ENCODE data around the gene ADAMTSL1.

The ADAMTSL1 gene

GRCh38 chr9:18487611-18488010 is 13.7 kb downstream of the ADAMTSL1 start:
- Histone ChIP-seq H3K4me3 (IDR thresholded peaks at IDR 0.05; ENCODE audit: insufficient read depth, low read depth, low read length) (no peak overlapping the region), H2AFZ (ENCODE audit: low read depth) (no peak overlapping the region), H3K4me2 (no peak overlapping the region), H4K20me1 (ENCODE audit: insufficient read depth) (no peaks in the 10 kb centered on the region), H3K9ac (no peak overlapping the region), H3K36me3 (ENCODE audit: insufficient read depth) (no peaks in the 10 kb centered on the region), H3K4me1 (ENCODE audit: low read depth, poor library complexity, severe bottlenecking) (no peaks in the 10 kb centered on the region), H3K79me2 (ENCODE audit: insufficient read depth, low read depth) (no peaks in the 10 kb centered on the region), H3K27ac (no peak overlapping the region), H3K27me3 (ENCODE audit: insufficient read depth, low read depth) (no peaks in the 10 kb centered on the region)
- no peak for TF ChIP-seq CTCF (conservative IDR thresholded peaks at IDR 0.05; ENCODE audit: low read depth, low read length)

- no peaks in the 10 kb centered on the region for H3K79me2 ChIP-seq (ENCODE audit: insufficient read depth, low read depth)
- H3K4me3 ChIP-seq (IDR thresholded peaks at IDR 0.05; ENCODE audit: insufficient read depth, low read depth, low read length) = no peak overlapping the region
- no peak overlapping the region for H3K9ac ChIP-seq
These were observed 14.9 kb downstream of the ADAMTSL1 start for GRCh38 chr9:18488886-18489285.

GRCh38 chr9:18489861-18490260 is 15.9 kb downstream of the ADAMTSL1 start:
- H3K4me3 ChIP-seq (IDR thresholded peaks at IDR 0.05; ENCODE audit: insufficient read depth, low read depth, low read length) = no peak overlapping the region
- H3K4me2 ChIP-seq = no peak overlapping the region
- H2AFZ ChIP-seq (ENCODE audit: low read depth) = no peak overlapping the region
- no peaks in the 10 kb centered on the region for H3K36me3 ChIP-seq (ENCODE audit: insufficient read depth)
- TF ChIP-seq CTCF (conservative IDR thresholded peaks at IDR 0.05; ENCODE audit: low read depth, low read length) = no peak
- H4K20me1 ChIP-seq (ENCODE audit: insufficient read depth) = no peaks in the 10 kb centered on the region
- no peaks in the 10 kb centered on the region for H3K4me1 ChIP-seq (ENCODE audit: low read depth, poor library complexity, severe bottlenecking)
- no peak overlapping the region for H3K9ac ChIP-seq
- no peaks in the 10 kb centered on the region for H3K79me2 ChIP-seq (ENCODE audit: insufficient read depth, low read depth)
- no peak overlapping the region for H3K27ac ChIP-seq
- no peaks in the 10 kb centered on the region for H3K27me3 ChIP-seq (ENCODE audit: insufficient read depth, low read depth)

More at GRCh38 chr9:18488886-18489285, 14.9 kb downstream of the ADAMTSL1 start:
- no peak overlapping the region for H3K4me2 ChIP-seq
- H4K20me1 ChIP-seq (ENCODE audit: insufficient read depth) = no peaks in the 10 kb centered on the region
- no peaks in the 10 kb centered on the region for H3K36me3 ChIP-seq (ENCODE audit: insufficient read depth)
- no peaks in the 10 kb centered on the region for H3K27me3 ChIP-seq (ENCODE audit: insufficient read depth, low read depth)
- no peak overlapping the region for H3K27ac ChIP-seq
- TF ChIP-seq CTCF (conservative IDR thresholded peaks at IDR 0.05; ENCODE audit: low read depth, low read length) = no peak
- H2AFZ ChIP-seq (ENCODE audit: low read depth) = no peak overlapping the region
- no peaks in the 10 kb centered on the region for H3K4me1 ChIP-seq (ENCODE audit: low read depth, poor library complexity, severe bottlenecking)

DNA sequence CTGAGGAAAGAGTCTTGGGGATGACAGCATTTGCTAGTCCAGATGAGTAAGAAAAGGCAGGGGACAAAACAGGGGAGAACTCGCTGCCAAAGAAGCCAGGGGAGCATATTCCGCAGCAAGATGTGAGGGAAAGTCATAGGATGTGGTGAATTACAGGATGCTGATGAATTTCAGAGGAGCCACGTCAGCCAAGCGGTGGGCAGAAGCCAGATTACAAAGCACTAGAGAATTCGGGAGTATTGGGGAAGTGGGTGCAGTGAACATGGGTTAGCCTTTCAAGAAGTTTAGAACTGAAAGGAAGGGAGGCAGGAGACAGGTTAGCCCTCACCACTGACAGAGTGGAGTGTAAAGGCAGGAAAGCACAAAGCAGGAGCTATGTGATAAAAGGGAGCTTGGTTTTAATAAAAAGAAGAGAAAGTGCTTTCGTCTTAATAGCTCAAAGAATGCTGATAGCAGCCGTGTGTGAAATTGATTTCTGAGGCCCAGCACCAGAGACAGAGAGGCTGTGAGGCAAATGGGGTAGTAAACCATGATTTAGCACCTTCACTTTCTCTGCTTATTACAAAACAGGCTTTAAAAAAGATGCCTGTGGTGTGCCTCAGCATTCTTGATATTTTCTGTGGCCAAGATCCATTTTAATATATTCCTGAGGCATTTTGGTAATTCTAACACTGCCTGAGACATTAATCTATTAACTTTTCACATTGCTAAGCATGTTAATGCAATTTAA is 16.9 kb downstream of the ADAMTSL1 start:
- Histone ChIP-seq H3K36me3 (ENCODE audit: insufficient read depth) (no peaks in the 10 kb centered on the region), H3K27me3 (ENCODE audit: insufficient read depth, low read depth) (no peaks in the 10 kb centered on the region), H3K27ac (no peak overlapping the region), H2AFZ (ENCODE audit: low read depth) (no peak overlapping the region), H3K4me1 (ENCODE audit: low read depth, poor library complexity, severe bottlenecking) (no peaks in the 10 kb centered on the region), H3K4me3 (IDR thresholded peaks at IDR 0.05; ENCODE audit: insufficient read depth, low read depth, low read length) (no peak overlapping the region), H3K79me2 (ENCODE audit: insufficient read depth, low read depth) (no peaks in the 10 kb centered on the region), H4K20me1 (ENCODE audit: insufficient read depth) (no peaks in the 10 kb centered on the region), H3K9ac (no peak overlapping the region), H3K4me2 (no peak overlapping the region)
- TF ChIP-seq CTCF (conservative IDR thresholded peaks at IDR 0.05; ENCODE audit: low read depth, low read length) = no peak

Data from KMS-11 (cell line).